RWPE2 (cell line): ENCODE measurements around the gene PDSS2.

Experiments
- ATAC-seq: fragments of 200-7000 bp; cut with Tn5 transposase; 3 replicates; pipeline ENCODE4 v1.9.1; 2021; ENCODE audit warnings: low read depth
- DNase-seq: peaks from one replicate; pipeline ENCODE4 v3.0.0-alpha.2; 2020; ENCODE audit warnings: low spot score
- H3K27ac ChIP-seq: fragments of 450-650 bp; 2 replicates; pipeline ENCODE4 v1.5.1; 2017; ENCODE audit warnings: mild to moderate bottlenecking; ENCODE audit not compliant: poor library complexity, severe bottlenecking
- H3K27me3 ChIP-seq: fragments of 250-450 bp; sonication (Bioruptor Pico); 2 replicates; pipeline ENCODE4 v1.5.1; 2021; ENCODE audit warnings: mild to moderate bottlenecking, moderate library complexity; ENCODE audit not compliant: insufficient read depth, poor library complexity, severe bottlenecking
- H3K36me3 ChIP-seq: fragments of 250-450 bp; sonication (Bioruptor Pico); 2 replicates; pipeline ENCODE4 v1.5.1; 2020; ENCODE audit warnings: low read depth, mild to moderate bottlenecking, moderate library complexity
- H3K4me1 ChIP-seq: fragments of 250-450 bp; sonication (Bioruptor Pico); 2 replicates; pipeline ENCODE4 v1.5.1; 2021; ENCODE audit warnings: mild to moderate bottlenecking, moderate library complexity; ENCODE audit not compliant: insufficient read depth, poor library complexity, severe bottlenecking
- H3K4me3 ChIP-seq: fragments of 250-450 bp; sonication (Bioruptor Pico); 2 replicates; pipeline ENCODE4 v1.5.1; 2021; ENCODE audit warnings: mild to moderate bottlenecking, moderate library complexity; ENCODE audit not compliant: severe bottlenecking
- H3K9me3 ChIP-seq: fragments of 250-450 bp; sonication (Bioruptor Pico); 2 replicates; pipeline ENCODE4 v1.5.1; 2021; ENCODE audit warnings: mild to moderate bottlenecking, moderate library complexity; ENCODE audit not compliant: severe bottlenecking
- TF ChIP-seq, protein P1 (sequence below): fragments of 450-650 bp; IDR thresholded peaks from one replicate; pipeline ENCODE4 v1.5.1; 2017; ENCODE audit warnings: mild to moderate bottlenecking, moderate library complexity; ENCODE audit not compliant: poor library complexity, severe bottlenecking

The PDSS2 gene

DNA sequence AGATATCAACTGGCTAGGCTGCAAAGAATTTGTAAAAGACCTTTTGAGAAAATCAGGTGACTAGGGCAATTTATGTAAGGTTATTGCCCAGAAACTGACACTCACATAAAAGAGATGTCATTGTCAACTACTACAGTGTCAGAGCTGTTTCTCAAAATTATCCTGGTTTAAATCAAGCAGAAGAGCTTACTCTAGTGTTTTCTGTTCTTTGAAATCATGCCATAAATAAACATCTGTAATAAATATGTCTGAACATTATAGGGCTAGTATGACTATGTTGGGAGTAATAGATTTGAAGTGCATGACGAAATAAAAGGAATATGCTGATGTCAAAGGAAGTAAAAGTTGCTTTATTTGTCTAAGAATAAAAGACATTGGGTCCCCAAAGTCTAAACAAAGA is 11.0 kb upstream of the PDSS2 start:
- ATAC-seq (no peak), DNase-seq (no peak)
- Histone ChIP-seq H3K4me3 (no peak overlapping the region), H3K27me3 (peaks cover 9% of the 10 kb centered on the region), H3K36me3 (no peaks in the 10 kb centered on the region), H3K9me3 (no peaks in the 10 kb centered on the region), H3K27ac (no peak overlapping the region), H3K4me1 (no peaks in the 10 kb centered on the region)
- TF ChIP-seq, protein P1, sequence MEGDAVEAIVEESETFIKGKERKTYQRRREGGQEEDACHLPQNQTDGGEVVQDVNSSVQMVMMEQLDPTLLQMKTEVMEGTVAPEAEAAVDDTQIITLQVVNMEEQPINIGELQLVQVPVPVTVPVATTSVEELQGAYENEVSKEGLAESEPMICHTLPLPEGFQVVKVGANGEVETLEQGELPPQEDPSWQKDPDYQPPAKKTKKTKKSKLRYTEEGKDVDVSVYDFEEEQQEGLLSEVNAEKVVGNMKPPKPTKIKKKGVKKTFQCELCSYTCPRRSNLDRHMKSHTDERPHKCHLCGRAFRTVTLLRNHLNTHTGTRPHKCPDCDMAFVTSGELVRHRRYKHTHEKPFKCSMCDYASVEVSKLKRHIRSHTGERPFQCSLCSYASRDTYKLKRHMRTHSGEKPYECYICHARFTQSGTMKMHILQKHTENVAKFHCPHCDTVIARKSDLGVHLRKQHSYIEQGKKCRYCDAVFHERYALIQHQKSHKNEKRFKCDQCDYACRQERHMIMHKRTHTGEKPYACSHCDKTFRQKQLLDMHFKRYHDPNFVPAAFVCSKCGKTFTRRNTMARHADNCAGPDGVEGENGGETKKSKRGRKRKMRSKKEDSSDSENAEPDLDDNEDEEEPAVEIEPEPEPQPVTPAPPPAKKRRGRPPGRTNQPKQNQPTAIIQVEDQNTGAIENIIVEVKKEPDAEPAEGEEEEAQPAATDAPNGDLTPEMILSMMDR: no peak

DNA sequence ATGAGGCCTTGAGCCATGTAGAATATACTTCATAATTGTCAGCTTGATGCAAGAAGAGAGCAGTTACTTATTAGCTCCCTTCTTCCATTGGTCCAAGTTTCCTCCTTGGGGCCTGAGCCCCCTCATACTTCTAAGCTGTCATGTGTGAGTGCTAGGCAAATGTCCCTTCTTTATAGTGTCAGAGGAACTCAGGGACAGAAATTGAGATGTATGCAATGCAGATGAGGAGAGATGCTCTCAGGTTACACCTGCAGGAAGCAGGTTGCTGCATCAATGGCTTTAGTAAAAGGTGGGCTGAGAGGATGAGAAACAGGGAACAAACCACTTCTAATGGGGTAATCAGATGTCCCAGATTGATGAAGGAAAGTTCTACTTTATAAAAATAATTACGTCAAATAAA is 6.7 kb upstream of the PDSS2 start:
- H3K9me3 ChIP-seq: no peaks in the 10 kb centered on the region
- H3K27ac ChIP-seq: no peak overlapping the region
- H3K4me1 ChIP-seq: no peaks in the 10 kb centered on the region
- no peak for ATAC-seq
- no peak for DNase-seq
- no peaks in the 10 kb centered on the region for H3K36me3 ChIP-seq
- peaks cover 2% of the 10 kb centered on the region for H3K27me3 ChIP-seq
- TF ChIP-seq, protein P1: no peak
- no peak overlapping the region for H3K4me3 ChIP-seq

DNA sequence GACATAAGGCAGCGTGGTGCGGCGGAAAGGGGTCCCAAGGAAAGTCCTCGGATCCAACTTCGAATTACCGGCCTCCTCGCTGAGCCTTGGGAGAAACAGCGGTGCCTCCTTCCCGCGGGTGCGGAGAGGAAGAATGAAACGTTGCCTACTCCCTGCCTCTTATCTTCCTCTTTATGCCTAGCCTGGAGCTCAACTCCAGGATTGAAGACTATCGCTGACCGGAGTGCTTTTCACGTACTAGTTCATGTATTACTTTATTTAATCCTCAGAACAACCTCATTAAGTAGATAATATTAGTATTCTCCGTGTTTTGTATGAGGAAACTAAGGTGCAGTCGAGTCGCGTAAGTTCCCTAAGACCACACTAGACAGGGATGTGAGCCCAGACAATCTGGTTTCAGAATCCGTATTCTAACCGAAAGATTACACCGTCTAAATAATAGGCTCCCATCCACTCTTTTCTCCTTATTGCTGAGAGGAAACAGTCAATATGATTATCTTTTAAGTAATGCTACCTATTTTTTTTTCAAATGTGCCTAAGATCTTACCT is 793 bp upstream of the PDSS2 start:
- TF ChIP-seq, protein P1: no peak
- ATAC-seq (no peak), DNase-seq (no peak)
- no peaks in the 10 kb centered on the region for H3K9me3 ChIP-seq
- H3K4me3 ChIP-seq: peak overlapping the region; percentile 58
- no peaks in the 10 kb centered on the region for H3K36me3 ChIP-seq
- peaks cover 7% of the 10 kb centered on the region for H3K4me1 ChIP-seq
- H3K27ac ChIP-seq: peak overlapping the region; percentile 50
- H3K27me3 ChIP-seq: no peaks in the 10 kb centered on the region

DNA sequence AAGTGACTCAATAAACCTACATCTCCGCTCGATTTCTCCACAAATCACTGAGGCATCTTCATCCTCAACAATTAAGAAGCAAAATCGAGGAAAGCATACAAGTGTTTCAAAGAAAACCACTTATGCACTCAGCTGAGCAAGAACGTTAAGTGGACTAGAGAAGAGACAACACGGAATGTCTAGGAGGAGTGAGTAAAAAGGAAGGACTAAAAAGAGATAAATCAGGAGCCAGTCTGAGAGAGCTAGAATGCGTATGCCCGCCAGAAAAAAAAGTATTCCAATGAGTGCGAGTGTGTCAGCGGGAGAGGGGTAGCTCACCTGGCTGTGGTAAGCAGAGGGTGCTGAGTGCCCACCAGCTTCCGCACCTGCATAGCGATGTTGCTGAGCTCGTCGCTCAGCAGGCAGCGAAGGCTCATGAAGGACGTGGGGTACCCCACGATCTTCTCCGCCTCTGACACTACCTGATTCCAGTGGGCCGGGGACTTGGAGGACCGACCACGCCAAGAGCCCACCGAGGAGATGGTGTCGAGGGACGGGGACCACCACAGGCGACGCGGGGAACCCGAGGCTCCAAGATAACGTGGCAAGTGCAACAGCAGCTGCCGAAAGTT is 587 bp downstream of the PDSS2 start:
- H3K27ac ChIP-seq: peak overlapping the region; percentile 50
- DNase-seq (no peak), ATAC-seq (peak; percentile 59)
- H3K27me3 ChIP-seq: no peaks in the 10 kb centered on the region
- H3K4me3 ChIP-seq: peak overlapping the region; percentile 58
- no peaks in the 10 kb centered on the region for H3K9me3 ChIP-seq
- no peaks in the 10 kb centered on the region for H3K36me3 ChIP-seq
- TF ChIP-seq, protein P1: no peak
- peaks cover 7% of the 10 kb centered on the region for H3K4me1 ChIP-seq

DNA sequence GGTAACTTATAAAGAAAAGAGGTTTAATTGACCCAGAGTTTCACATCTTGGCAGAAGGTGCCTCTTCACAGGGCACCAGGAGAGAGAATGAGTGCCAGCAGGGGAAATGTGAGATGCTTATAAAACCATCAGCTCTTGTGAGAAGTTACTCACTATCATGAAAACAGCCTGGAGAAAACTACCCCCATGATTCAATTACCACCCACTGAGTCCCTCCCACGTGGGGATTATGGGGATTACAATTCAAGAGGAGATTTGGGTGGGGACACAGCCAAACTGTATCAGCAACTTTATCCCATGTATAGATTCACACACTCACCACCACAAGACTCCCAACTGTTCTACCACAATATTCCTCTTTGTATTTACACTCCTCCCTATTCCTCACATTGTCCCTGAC is 10.6 kb downstream of the PDSS2 start:
- H3K4me3 ChIP-seq: no peak overlapping the region
- H3K9me3 ChIP-seq: peaks cover 7% of the 10 kb centered on the region
- ATAC-seq: no peak
- H3K36me3 ChIP-seq: no peaks in the 10 kb centered on the region
- TF ChIP-seq, protein P1: no peak
- H3K27me3 ChIP-seq: no peaks in the 10 kb centered on the region
- no peak overlapping the region for H3K27ac ChIP-seq
- no peak for DNase-seq
- H3K4me1 ChIP-seq: no peaks in the 10 kb centered on the region
